GM10266 (cell line): Measurements from ENCODE around the gene COG5.

Experiments
- DNase-seq: peaks from one replicate; pipeline ENCODE4 v3.0.0; 2012; ENCODE audit errors: extremely low spot score
- CTCF ChIP-seq: IDR thresholded peaks from 2 replicates; pipeline ENCODE4 v1.5.1; 2012; ENCODE audit warnings: mild to moderate bottlenecking, low read depth; ENCODE audit not compliant: control insufficient read depth, insufficient read depth; ENCODE audit errors: missing control alignments

Gene COG5

GRCh38 chr7:107474104-107474521 lies 89.6 kb downstream of the COG5 start:
- DNase-seq, result no peak
- no peak for TF ChIP-seq CTCF

- TF ChIP-seq CTCF, result no peak
- no peak for DNase-seq
These were observed 91.6 kb downstream of the COG5 start for GRCh38 chr7:107472116-107472515.

GRCh38 chr7:107471292-107472070 lies 92.2 kb downstream of the COG5 start:
- no peak for DNase-seq
- no peak for TF ChIP-seq CTCF

- no peak for DNase-seq
- no peak for TF ChIP-seq CTCF
These were observed 93.8 kb downstream of the COG5 start, which contains the start of gene GPR22 for GRCh38 chr7:107469929-107470328. TSS of gene GPR22 (plus strand) at chr7:107470057. CDS start at chr7:107474061, 4,004 bp downstream.

- no peak for TF ChIP-seq CTCF
- no peak for DNase-seq
These were observed 94.9 kb downstream of the COG5 start for GRCh38 chr7:107468824-107469223.

GRCh38 chr7:107467972-107468371 lies 95.7 kb downstream of the COG5 start:
- no peak for DNase-seq
- no peak for TF ChIP-seq CTCF

- no peak for DNase-seq
- no peak for TF ChIP-seq CTCF
These were observed 99.0 kb downstream of the COG5 start for GRCh38 chr7:107464666-107465226.
